Esophagus muscularis mucosa (tissue), 3 donors: ENCODE measurements around the gene TMEM176A.

Experiments
- POLR2A ChIP-seq: fragments of 450-650 bp; IDR thresholded peaks from one replicate; pipeline ENCODE4 v1.6.1; 2017; ENCODE audit warnings: antibody characterized with exemption, moderate library complexity, mild to moderate bottlenecking, low read depth
- TF ChIP-seq, protein P1 (sequence below), 3 experiments: fragments of 200-600 bp in 2 of 3; fragments of 450-650 bp in 1 of 3; sonication (generic) in 2 of 3; IDR thresholded peaks; one replicate each; pipeline ENCODE4 v1.5.1; 2017 to 2019; ENCODE audit warnings: antibody characterized with exemption in 3 of 3, mild to moderate bottlenecking in 2 of 3, moderate library complexity in 1 of 3

DNA sequence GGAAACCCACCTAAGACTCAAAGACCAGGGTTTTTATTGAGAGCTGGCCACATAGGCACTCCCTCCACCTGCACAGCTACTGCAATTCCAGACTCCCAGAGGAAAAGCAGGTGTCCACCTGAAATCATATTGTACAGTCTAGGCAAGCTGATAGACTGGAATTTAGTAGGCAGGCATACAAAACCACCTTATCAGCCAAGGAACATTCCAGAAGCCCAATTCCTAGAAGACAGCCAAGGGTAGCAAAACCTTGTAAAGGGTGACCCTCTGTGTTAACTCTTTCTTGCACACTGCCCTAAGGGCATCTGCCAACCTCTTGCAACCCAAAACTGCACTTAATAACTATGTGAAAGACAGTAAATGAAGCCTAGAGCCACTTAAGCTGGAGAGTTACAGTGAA is 5.3 kb downstream of the TMEM176A start:
- no peak for TF ChIP-seq POLR2A
- TF ChIP-seq, protein P1, sequence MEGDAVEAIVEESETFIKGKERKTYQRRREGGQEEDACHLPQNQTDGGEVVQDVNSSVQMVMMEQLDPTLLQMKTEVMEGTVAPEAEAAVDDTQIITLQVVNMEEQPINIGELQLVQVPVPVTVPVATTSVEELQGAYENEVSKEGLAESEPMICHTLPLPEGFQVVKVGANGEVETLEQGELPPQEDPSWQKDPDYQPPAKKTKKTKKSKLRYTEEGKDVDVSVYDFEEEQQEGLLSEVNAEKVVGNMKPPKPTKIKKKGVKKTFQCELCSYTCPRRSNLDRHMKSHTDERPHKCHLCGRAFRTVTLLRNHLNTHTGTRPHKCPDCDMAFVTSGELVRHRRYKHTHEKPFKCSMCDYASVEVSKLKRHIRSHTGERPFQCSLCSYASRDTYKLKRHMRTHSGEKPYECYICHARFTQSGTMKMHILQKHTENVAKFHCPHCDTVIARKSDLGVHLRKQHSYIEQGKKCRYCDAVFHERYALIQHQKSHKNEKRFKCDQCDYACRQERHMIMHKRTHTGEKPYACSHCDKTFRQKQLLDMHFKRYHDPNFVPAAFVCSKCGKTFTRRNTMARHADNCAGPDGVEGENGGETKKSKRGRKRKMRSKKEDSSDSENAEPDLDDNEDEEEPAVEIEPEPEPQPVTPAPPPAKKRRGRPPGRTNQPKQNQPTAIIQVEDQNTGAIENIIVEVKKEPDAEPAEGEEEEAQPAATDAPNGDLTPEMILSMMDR (IDR thresholded peaks at IDR 0.05): no peak
